Esophagus squamous epithelium (tissue), 5 donors: Measurements from ENCODE around the gene QRICH2. TPM values are rescaled to one million over a fixed set of nuclear protein-coding genes. Genes with fewer than 3 reads are reported as not detected.
A peak's percentile ranks its signal among the peaks of the same experiment; 100 is the strongest.

Source experiments
- DNase-seq: peaks from one replicate; lab custom pipeline; 2025; lab: John Stamatoyannopoulos, UW
- H3K27ac ChIP-seq, 4 donors: fragments of 200-600 bp; sonication (generic); one replicate each; pipeline ENCODE4 v1.5.1; 2016 to 2019; ENCODE audit warnings: mild to moderate bottlenecking in 1 of 4
- H3K27me3 ChIP-seq, 4 donors: fragments of 200-600 bp; sonication (generic); 1 replicate in 3 of 4; 2 replicates in 1 of 4; pipeline versions ENCODE4 v1.5.1 to v1.6.0; 2017 to 2021; ENCODE audit warnings: antibody characterized with exemption in 1 of 4
- H3K36me3 ChIP-seq, 3 donors: fragments of 200-600 bp; sonication (generic); one replicate each; pipeline ENCODE4 v1.5.1; 2016 to 2019
- H3K4me1 ChIP-seq, 3 donors: fragments of 200-600 bp; sonication (generic); one replicate each; pipeline ENCODE4 v1.5.1; 2017 to 2019
- H3K4me3 ChIP-seq, 4 donors: fragments of 200-600 bp; sonication (generic); 1 replicate in 3 of 4; 2 replicates in 1 of 4; pipeline ENCODE4 v1.5.1; 2016 to 2019; ENCODE audit warnings: mild to moderate bottlenecking in 2 of 4, moderate library complexity in 1 of 4
- H3K9me3 ChIP-seq, 3 donors: fragments of 200-600 bp; sonication (generic); one replicate each; pipeline ENCODE4 v1.5.1; 2016 to 2019
- CTCF ChIP-seq, 6 experiments: fragments of 450-650 bp in 4 of 6; fragments of 200-600 bp in 2 of 6; sonication (generic) in 2 of 6; IDR thresholded peaks; one replicate each; pipeline ENCODE4 v1.5.1; 2016 to 2019; ENCODE audit warnings: antibody characterized with exemption in 6 of 6, mild to moderate bottlenecking in 4 of 6, moderate library complexity in 4 of 6
- POLR2A ChIP-seq, 4 donors: fragments of 450-650 bp; IDR thresholded peaks; one replicate each; pipeline ENCODE4 v1.6.1; 2017; ENCODE audit warnings: antibody characterized with exemption in 4 of 4, mild to moderate bottlenecking in 4 of 4, moderate library complexity in 3 of 4
- WGBS, 2 donors: methylation state at CpG; one replicate each; pipeline ENCODE4 v1.1.5; 2018; 5-methylcytosine and 5-hydroxymethylcytosine counted together
- intact Hi-C: fragments of 100-400 bp; cut with DNase I; formaldehyde crosslinking; loops from one replicate; pipeline ENCODE4 v1.15.0; 2022
- total RNA-seq, 4 donors: library from RNA; depleted of rRNA; stranded (reverse); fragments of >200 nt; gene quantifications; one replicate each; pipeline ENCODE4 v1.1.0, GENCODE V29; 2016
- donor health status: DM: yes; HTN: yes; CAD: no.

The QRICH2 gene
- total RNA-seq, 4 donors from 2014 or later = 1.1 to 2.8 (median 1.8) TPM

- 50 to 100% methylated on average over 2 to 3 of the region's 23 CpGs for WGBS, 2 donors
- no peaks in the 10 kb centered on the region for H3K27me3 ChIP-seq
- no peaks in the 10 kb centered on the region for H3K9me3 ChIP-seq
- no peaks in the 10 kb centered on the region for H3K36me3 ChIP-seq
- no peak for DNase-seq
- no peak overlapping the region for H3K4me3 ChIP-seq
- H3K4me1 ChIP-seq = peaks cover 6 to 25% (median 9%) of the 10 kb centered on the region in 3 donors
- H3K27ac ChIP-seq = no peak overlapping the region
- no peak for TF ChIP-seq POLR2A (IDR thresholded peaks at IDR 0.05)
- TF ChIP-seq CTCF (IDR thresholded peaks at IDR 0.05) = no peak
- intact Hi-C loops = loop anchor here (10.0 kb wide), 1 partner anchor 267 kb away; no protein-coding TSS in a partner anchor
Observed at GRCh38 chr17:76281573-76282371, 26.3 kb downstream of the QRICH2 start.

- DNase-seq = no peak
- H3K4me1 ChIP-seq = peaks cover 11 to 36% (median 13%) of the 10 kb centered on the region in 3 donors
- H3K4me3 ChIP-seq = no peak overlapping the region
- no peaks in the 10 kb centered on the region for H3K27me3 ChIP-seq
- WGBS, 2 donors = 86 to 93% methylated on average over 2 to 3 of the region's 15 CpGs
- no peak overlapping the region for H3K27ac ChIP-seq
- no peaks in the 10 kb centered on the region for H3K9me3 ChIP-seq
- TF ChIP-seq POLR2A (IDR thresholded peaks at IDR 0.05) (no peak), CTCF (IDR thresholded peaks at IDR 0.05) (no peak)
- intact Hi-C loops = loop anchor here (10.0 kb wide), 1 partner anchor 266 kb away; no protein-coding TSS in a partner anchor
- no peaks in the 10 kb centered on the region for H3K36me3 ChIP-seq
Observed at GRCh38 chr17:76280650-76281049, 27.4 kb downstream of the QRICH2 start.

- 0 to 80% methylated on average over 1 to 4 of the region's 15 CpGs for WGBS, 2 donors
- H3K9me3 ChIP-seq = no peaks in the 10 kb centered on the region
- H3K27me3 ChIP-seq = no peaks in the 10 kb centered on the region
- H3K4me3 ChIP-seq = no peak overlapping the region
- intact Hi-C loops = loop anchor here (2.0 to 10.0 kb wide), 2 partner anchors 159 to 265 kb away; no protein-coding TSS in a partner anchor
- no peak for DNase-seq
- peaks cover 11 to 37% (median 13%) of the 10 kb centered on the region in 3 donors for H3K4me1 ChIP-seq
- TF ChIP-seq POLR2A (IDR thresholded peaks at IDR 0.05) (no peak), CTCF (IDR thresholded peaks at IDR 0.05) (peak in 1 of 6 experiments; percentile 0)
- H3K36me3 ChIP-seq = no peaks in the 10 kb centered on the region
- no peak overlapping the region for H3K27ac ChIP-seq
Observed at GRCh38 chr17:76279742-76280287, 28.3 kb downstream of the QRICH2 start.

- TF ChIP-seq POLR2A (IDR thresholded peaks at IDR 0.05) (no peak), CTCF (IDR thresholded peaks at IDR 0.05) (peak; percentile 93 to 99 (median 97))
- H3K36me3 ChIP-seq = no peaks in the 10 kb centered on the region
- H3K27ac ChIP-seq = no peak overlapping the region
- intact Hi-C loops = loop anchor here (2.0 kb wide), 1 partner anchor 158 kb away; no protein-coding TSS in a partner anchor
- DNase-seq = peak; percentile 33
- WGBS, 2 donors = 44 to 56% methylated on average over 17 to 27 of the region's 28 CpGs
- H3K4me3 ChIP-seq = no peak overlapping the region
- no peaks in the 10 kb centered on the region for H3K27me3 ChIP-seq
- peaks cover 11 to 44% (median 17%) of the 10 kb centered on the region in 3 donors for H3K4me1 ChIP-seq
- no peaks in the 10 kb centered on the region for H3K9me3 ChIP-seq
Observed at GRCh38 chr17:76278952-76279741, 28.9 kb downstream of the QRICH2 start.
